GM18870 (cell line): Measurements from ENCODE around the gene RETREG1.
"Not testable (repeated sequence)": the region's sequence is repeated elsewhere in the genome, so short reads cannot be mapped to it uniquely, and the experiment has no call there.

Source experiments
- ATAC-seq: cut with Tn5 transposase; IDR thresholded peaks from one replicate; pipeline ENCODE4 v1.9.1; 2021; ENCODE audit warnings: moderate library complexity; ENCODE audit not compliant: unreplicated experiment

Gene RETREG1

DNA sequence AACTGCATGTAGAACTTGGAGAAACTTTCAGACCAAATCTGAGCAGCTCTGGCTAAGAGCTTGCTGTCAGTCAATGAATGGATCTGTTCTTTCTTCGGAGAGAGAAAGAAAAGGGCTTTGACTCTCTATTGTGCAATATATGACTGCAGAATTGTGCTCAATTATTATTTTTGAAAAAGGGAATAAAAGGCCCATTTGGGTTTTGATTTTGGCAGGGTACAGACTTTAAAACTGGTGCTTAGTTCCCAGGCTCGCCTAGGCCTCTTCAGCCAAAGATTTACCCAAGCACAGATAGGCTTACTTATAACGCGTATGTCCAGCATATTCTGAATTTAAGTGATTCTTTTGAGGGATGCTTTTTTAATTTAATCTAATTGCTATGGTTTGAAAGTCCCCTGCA lies 59.3 kb downstream of the RETREG1 start:
- ATAC-seq: no peak

DNA sequence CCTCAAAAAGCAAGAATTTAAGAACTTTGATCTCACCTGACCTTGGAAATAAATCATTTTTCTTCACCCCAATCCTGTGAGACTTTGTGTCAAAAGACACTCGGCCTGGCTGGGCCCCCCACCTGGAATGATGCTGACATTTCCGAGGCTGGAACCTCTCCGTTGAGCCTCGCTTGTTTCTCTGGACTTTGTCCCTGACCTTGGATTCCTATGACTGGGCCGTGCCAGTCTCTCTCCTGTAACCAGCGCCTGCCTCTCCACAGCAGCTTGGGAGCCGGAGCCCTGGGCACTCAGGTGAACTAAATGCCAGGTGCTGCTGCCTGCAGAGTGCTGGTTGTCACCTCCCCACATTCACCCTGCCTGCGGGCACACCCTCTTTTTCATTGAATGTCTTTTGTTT lies 62.7 kb downstream of the RETREG1 start:
- ATAC-seq: no peak

DNA sequence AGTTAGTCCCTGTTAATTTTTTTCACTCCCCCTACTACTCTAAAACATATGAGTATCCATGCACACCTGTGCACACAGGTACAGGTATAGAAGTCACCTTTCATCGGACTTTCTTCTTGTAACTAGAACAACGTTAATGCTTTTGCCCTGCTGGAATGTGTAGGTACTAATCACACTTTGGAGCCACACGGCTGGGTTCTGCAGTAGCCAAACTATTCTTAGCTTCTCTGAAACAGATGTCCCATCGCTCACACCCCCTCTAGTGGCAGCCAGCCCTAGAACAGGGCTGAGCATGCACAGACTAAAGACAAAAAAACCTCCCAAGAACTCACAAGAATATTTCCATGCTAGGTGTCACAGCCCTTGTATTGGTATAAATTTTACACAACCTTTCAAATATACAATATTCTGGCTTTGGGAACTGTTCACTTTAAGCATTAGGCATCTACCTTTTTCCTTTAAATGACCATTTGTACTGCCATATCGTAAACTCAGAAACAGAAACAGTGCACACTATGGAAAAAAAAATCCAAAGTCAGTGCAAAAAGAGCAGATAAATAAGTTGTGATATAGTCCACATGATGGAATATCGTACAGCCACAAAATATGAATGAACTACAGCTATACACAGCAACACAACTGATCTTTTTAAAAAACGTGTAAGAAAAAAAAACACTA lies 64.0 kb downstream of the RETREG1 start:
- ATAC-seq: peak; percentile 88

DNA sequence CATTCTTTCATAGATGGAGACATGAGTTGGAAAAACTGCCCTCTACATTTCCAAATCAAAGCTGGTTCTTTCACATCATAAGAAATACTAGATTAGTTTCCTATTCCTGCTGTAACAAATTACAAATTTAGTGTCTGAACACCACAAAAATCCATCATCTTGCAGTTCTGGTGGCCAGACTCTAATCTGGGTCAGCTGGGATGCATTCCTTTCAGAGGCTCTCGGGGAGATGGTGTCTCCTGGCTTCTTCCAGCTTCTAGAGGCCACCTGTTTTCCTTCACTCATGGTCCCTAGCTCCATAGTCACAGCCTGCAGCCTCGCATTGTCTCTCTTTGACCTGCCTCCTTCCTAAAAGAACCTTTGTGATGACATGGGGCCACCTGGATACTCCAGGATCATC lies 65.2 kb downstream of the RETREG1 start:
- ATAC-seq: no peak

DNA sequence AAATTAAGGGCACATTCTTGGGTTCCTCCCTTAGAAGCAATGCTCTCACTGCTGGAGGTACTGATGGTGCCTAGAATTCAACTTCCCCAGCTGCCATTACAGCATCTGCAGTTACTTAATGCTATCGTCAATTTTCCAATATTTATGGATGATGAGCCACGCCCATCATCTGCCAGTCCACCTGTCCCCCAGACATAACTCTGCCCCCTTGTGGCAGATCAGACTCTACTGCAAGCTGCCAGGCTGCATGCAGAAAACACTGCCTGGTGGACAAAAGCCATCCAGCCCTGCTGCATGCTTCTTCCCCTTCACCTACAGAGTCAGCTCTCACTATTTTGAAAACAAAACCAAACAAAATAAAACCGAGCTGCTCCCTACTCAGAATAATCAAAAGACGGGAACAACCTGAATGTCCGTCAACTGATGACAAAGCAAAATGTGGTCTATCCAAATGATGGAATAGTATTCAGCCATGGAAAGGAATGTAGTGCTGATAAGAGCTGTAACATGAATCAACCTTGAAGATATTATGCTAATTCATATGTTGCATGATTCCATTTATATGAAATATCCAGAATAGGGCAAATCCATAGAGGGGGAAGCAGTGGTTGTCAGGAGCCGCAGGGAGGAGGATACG lies 66.4 kb downstream of the RETREG1 start:
- ATAC-seq: peak; percentile 39

DNA sequence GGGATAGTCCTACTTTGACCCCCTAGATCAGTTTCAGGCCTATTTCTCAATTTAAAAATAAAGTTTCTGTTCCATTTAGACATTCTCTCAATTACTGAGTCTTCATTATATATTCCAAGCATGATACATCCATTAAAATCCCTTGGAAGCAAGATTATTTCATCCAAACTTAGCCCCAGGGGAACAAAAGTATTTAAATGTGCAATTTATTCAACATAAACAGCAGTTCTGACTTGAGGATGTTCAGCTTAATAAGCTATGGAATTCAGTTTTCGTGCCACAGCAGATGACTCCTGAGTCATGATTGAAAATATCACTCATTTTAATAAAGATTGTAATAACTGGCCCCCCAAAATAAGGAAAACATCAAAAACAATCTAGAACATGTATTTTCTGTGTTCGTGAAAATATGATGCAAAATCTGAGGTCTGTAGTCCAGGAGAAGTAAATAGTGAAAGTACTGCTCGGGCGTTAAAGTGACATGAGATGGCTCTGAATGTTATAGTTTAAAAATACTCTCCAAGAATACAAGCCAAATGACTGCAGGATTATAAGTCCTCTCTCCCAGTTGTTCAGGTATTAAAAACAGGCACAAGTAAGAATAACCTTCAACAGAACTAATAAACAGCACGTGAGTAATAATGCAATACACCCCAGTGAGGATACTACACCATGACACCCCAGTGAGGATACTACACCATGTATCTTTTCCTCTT lies 67.1 kb downstream of the RETREG1 start:
- no peak for ATAC-seq

DNA sequence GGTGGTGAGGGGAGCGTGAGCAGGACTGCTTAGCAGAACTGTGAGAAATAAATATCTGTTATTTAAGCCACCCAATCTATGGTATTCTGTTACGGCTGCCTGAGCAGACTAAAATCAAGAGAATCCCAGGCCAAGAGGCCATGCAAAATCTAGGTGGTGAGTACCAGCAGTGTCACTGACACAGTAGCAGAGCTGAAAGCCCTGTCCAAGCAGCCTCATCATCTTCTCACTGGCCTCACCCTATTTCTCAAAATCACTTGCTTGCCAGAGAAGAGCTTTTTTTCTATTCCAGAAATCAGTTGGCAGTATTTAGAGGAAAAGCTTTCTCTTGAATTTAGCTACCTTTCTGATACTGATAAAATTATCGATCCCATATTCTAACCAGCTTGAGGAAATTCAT lies 68.0 kb downstream of the RETREG1 start:
- no peak for ATAC-seq

DNA sequence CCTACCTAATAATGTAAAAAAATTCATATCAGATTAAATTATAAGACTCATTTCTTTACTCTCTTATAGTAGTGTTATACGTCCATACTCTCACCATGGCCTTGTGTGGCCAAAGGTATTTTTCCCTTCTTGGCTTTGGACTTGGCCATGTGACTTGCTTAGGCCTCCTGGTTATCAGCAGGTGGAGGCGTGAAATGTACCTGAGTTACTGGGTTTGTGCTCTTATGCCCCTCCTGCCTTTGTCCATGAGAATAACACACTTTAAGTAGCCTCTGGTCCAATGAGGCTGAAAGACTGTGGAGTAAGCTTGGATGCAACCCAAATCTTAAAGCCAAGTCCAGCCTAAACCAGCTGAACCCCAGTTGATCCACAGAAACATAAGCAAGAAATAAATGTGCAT lies 68.7 kb downstream of the RETREG1 start:
- no peak for ATAC-seq

DNA sequence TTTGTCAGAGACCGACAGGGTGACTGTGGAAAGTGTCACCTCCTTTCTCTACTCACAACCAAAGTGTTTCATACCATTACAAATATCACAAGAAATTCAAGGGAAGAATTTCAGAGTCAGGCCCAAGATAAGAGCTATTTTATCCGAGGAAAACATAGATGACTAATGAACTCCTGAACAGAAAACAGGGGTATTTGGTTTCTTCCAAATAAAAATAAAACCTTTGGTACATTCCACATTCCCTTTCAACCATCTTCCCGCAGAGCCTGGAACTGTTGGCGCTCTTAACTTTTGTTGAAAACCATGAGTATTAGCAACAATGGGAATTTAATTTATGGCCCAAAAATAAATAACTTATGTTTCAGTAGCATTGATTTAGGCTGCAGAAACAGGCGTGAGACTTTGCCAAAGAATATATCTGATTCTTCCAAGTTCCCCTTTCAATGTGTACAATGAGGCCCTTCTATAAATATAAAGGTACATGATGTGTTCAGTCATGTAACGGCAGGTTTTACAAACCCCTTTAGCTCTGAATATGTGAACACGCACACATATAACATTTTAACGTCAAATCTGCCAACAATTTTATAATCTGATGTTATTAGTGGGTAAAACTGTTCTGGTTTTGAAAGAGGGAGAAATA lies 69.5 kb downstream of the RETREG1 start:
- no peak for ATAC-seq

DNA sequence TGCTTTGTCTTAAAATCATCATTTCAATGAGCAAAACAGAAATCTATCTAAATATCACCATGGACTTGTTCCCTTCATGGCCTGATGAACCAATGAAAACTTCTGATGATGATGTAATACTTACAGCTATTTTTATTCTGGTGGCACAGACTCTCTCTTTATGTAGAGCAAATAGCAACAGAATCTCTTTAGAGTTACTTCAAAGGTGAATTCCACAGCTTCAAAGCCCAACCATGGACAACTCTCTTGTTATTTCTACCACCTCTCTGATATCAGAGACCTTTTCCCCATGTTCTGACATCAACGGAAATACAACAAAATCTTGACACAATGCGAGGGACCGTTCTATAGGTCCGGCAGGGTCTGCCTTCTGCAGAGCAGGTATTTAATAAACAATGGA lies 70.1 kb downstream of the RETREG1 start:
- ATAC-seq: no peak

DNA sequence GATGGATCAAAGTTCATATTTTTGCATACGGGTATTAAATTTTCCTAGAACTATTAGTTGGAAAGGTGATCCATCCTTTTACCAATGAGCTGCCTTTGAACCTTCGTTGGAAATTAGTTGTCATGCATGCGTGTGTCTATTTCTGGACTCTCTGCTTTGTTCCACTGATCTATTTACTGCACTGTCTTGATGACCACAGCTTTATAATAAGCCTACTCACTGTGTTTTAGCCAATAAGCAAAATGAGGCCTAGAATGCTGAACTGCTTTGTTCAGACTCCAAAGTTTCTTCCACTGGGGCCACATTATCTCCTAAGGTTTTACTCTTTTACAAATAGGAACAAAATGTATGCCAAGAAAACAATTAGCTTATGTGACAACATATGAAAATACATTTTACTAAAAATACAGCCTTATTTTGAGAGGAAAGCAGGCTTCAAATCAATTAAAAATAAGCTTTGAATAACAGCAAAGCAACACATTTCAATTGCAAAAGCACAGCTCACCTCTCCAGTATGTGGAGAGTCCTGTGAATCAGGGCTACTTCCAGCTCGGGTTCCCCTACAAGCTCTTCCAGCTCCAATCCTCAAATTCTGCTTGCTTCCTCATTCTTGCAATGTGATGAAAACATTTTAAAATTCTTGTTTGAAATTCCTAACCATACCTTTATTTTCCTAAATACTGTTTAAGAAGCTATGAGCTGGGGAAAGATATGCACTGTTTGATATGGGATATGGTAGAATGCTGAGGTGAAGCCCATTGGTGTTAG lies 72.0 kb downstream of the RETREG1 start:
- ATAC-seq: no peak

DNA sequence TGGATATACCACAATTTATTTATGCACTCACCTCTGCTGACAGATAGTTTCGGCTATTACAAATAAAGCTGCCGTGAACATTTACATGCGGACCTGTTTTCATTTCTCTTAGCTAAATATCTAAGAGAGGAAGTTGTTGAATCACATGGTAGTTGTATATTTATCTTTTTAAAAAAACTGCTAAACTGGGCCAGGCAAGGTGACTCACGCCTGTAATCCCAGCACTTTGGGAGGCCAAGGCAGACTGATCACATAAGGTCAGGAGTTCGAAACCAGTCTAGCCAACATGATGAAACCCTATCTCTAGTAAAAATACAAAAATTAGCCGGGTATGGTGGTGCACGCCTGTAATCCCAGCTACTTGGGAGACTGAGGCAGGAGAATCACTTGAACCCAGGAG lies 73.6 kb downstream of the RETREG1 start:
- ATAC-seq: not testable (repeated sequence)

DNA sequence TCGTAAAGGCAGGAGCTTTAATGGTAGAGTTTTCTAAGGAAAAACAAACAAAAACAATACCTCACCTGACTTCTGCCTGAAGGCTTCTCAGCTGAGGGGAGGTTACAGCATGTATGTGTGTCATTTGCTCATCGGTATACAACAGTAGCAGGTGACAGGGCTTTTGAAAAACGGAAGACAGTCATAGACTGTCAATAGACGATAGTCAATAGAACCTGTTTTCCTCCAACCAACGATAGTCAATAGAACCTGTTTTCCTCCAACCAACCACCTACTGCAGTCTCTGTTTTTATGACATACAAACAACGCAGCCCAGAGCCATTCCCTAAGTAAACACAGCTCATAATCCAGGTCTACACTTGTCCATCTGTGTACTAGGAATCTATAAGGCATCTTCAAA lies 74.6 kb downstream of the RETREG1 start:
- ATAC-seq: no peak

DNA sequence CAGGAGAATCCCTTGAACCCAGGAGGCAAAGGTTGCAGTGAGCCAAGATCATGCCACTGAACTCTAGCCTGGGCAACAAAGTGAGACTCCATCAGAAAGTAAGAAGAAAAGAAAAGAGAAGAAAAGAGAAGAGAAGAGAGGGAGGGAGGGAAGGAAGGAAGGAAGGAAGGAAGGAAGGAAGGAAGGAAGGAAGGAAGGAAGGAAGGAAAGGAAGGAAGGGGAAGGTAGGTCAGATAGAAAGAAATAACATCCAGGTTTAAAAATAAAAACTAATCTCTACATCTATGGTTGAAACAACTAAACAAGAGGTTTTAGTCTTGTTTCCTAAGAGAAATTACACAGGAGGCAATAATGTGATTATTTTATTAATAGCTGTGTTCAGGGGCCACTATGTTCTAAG lies 75.2 kb downstream of the RETREG1 start:
- not testable (repeated sequence) for ATAC-seq

DNA sequence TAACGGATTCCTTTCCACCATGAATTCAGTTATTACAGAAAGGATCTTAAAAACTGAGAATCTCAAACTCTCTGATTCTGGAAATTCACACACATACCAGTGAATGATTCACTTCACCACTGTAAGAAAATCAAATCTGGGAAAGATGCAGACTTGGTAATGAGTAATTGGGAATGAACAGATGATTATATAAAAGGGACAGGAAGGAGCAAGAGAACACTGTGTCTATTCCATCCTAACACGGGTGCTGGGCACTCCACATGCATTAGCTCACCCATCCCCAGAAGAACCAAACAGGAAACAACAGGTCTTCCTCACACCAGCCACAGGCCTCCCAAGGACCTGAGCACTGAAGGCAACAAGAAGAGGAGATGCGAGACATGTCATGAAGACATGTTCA lies 76.4 kb downstream of the RETREG1 start:
- no peak for ATAC-seq

DNA sequence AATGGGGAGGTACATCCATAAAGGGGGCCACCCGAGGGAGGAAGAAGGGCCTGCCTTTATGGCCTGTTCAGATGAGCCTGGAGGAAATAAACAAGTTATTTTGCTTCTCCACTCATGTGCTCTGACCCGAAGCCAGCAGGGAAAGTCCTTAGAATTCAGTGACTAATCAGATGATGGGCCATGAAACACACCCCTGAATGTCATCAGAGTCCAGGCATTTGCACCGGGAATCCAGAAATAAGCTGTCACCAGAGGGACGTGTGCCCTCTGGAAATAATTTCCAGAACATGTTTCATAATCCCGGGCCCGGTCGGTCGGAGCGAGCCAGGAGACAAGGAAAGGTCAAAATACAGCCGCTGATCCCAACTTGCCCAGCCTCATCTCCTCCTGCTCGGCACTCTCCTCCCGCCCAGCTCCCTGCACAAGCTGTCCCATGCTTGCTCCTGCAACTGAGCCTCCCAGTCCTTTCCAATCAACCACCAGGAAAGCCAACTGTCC lies 77.6 kb downstream of the RETREG1 start:
- no peak for ATAC-seq

DNA sequence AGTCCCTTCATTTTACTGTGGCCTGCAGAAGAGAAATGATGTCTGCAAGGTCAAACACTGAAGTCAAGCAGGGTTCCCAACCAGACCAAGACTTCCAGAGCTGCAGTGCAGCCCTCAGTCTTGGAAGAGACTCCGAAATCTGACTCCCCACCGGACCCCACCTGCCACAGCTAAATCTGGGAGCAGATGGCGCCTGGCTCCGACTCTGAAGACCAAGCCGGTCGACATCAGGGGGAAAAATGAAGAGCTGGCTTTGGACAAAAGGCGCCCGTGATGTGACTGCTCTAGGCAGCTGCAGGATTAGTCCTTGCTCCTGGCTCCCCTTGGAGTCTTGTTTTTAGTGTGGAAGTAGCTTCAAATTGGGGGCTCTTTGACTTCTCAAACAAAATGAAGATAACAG lies 78.8 kb downstream of the RETREG1 start:
- ATAC-seq: no peak

DNA sequence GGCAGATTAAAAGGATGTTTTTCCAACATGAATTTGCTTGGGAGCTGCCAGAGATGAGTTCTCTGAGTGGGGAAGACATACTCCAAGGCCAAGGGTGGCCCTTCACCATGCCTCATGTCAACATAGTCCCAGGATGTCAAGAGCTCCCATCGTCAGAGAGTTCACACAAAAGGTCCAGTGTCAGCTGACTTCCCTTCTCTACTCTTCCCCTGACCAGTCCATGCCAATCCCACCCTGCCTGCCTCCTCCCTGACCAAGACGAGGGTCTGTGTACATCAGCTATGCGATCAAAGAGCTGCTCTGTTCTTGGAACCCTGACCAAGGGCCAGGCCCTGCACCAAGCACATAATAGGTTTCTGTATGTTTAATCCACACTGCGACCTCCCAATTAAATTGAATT lies 80.0 kb downstream of the RETREG1 start:
- ATAC-seq: no peak

DNA sequence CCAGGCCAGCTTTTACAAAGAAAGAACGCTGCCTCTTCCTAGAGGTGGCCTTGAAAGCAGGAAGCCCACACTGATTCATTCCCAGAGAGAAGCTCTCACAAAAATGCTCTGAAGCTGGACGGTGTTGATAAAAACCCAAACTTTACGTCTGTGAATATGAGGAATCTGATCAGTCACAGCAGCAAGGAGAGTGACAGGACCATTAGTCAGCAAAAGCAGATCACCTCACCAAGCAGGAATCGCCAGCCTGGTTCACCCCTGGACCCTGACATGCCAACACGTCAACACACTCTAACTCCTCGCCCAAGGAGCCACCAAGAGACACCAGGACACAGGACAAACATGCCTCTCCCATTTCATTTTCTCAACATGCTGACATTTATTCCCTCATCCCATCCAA lies 80.6 kb downstream of the RETREG1 start:
- no peak for ATAC-seq

DNA sequence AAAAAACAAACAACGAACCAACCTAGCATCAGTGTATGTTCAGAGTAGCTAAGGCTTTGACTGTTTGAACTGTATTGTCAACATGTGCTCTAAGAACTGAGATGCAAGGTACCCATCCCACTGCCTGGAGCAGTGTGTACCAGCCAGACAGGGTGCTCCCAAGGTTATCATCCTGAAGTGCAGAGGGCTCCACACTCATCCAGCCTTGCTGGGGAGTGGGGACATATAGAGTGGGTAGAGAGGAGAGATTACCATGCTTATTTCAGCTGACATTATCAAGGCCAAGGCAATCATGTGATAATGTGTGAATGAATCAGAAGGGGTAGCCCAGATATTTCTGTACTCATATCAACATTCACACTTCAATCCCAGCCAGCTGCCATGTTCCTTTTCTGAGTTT lies 82.5 kb downstream of the RETREG1 start:
- ATAC-seq: no peak

DNA sequence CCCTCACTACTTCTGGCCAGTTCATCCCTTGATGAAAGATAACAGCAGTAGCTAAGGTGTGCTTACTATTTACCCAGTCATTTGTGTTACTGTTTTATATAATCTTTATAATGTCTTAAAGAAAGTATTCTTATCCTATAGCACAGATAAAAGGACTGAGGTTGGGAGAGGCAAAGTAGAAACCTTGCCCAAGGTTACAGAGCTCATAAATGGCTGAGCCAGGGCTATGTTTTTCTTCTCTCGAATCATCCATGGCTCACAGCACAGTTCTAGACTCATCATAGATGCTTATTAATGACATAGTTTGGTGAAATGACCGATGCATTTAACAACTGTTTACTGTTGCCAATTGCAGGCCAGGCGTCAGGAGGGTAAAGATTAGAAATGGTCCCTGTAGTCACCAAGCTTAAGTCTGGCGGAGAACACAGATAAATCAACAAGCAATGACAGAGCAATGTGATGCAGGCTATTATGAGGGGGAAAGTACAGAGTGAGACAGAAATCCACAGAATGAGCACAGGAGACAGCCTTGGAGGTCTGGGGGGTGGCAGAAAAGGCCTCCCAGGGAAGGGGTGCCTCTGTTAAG lies 85.6 kb downstream of the RETREG1 start:
- ATAC-seq: no peak
